ENCODE results near the gene KRT10.
A peak's percentile ranks its signal among the peaks of the same experiment; 100 is the strongest.
"Not testable (repeated sequence)": the region's sequence is repeated elsewhere in the genome, so short reads cannot be mapped to it uniquely, and the experiment has no call there.

The KRT10 gene

GRCh38 chr17:40833882-40834281, 11.5 kb upstream of the KRT10 start:
- DNase-seq (ENCODE audit: low read depth in 2 of 2) = no peak

DNA sequence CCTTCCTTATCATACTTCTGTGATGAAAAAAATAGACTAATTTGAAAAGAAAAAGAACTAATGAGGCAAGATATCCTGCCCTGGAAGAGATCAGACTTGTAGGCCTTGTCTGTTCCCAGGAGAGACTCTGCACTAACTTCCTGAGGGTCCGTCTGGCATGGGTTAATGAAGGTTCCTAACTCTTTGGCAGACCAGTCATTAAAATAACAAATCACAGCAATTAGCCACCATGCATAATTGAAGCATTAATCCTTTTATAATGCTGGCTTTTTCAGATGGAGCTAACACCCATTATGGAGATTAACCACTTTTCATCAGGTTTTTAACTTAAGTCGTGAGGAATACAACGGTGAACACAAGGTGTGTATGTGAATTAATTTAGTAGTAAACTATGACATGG, 10.4 kb upstream of the KRT10 start:
- DNase-seq (ENCODE audit: low read depth in 2 of 2) = no peak

DNA sequence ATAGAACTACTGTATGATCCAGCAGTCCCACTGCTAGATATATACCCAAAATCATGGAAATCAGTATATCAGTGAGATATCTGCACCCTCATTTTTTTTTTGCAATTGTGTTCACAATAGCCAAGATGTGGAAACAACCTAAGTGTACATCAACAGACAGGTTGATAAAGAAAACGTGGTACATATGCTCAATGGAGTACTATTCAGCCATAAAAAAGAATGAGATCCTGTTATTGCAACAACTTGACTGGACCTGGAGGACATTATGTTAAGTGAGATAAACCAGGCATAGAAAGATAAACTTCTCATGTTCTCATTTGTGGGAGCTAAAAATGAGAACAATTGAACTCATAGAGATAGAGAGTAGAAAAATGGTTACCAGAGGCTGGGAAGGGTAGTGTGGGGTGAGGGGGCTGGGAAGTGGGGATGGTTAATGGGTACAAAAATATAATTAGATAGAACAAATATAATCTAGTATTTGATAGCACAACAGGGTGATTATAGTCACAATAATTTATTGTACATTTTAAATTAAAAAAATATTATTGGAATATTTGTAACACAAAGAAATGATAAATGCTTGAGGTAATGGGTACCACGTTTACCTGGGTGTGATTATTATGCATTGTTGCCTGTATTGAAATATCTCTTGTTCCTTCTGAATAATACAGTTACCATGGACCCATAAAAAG, 7.8 kb upstream of the KRT10 start:
- DNase-seq (ENCODE audit: low read depth in 2 of 2) = no peak

- DNase-seq (ENCODE audit: low read depth in 2 of 2) = no peak
Observed at GRCh38 chr17:40828454-40829044, 6.1 kb upstream of the KRT10 start.

- DNase-seq (ENCODE audit: low read depth in 2 of 2) = no peak
Observed at GRCh38 chr17:40827746-40828453, 5.5 kb upstream of the KRT10 start.

- DNase-seq (ENCODE audit: low read depth in 2 of 2) = no peak
Observed at GRCh38 chr17:40825599-40825998, 3.2 kb upstream of the KRT10 start.

DNA sequence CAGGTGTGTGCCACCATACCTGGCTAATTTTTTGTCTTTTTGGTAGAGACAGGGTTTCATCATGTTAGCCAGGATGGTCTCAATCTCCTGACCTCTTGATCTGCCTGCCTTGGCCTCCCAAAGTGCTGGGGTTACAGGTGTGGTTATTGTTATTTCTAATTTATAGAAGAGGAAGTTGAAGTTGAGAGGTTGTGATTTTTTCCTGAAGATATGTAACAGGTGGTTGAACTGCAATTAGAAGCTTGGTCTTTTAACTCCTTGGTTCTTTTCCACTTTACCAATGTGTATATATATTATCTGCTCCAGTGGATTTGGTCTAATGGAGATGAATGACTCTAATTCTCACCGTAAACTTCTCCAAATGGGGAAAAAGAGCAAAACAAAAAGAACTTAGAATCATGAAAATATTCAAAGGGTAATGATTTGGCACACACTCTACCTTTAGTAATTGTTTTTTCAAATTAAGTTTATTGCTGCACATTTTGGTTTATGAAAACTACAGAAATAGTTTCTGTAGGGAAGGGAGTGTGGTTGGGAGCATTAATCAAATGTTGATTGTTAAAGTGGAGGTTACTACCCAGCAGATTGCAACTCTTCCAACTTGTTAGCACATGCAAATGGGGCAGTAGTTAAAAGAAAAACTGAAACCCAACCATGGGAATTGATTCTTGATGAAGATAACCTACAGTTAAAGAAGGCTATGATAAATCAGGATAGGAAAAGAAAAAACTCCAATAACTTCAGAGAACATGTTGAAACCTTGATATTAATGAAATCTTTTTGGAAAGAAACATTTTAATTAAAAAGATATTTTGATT, 1.8 kb upstream of the KRT10 start:
- DNase-seq (ENCODE audit: low read depth in 2 of 2) = no peak

DNA sequence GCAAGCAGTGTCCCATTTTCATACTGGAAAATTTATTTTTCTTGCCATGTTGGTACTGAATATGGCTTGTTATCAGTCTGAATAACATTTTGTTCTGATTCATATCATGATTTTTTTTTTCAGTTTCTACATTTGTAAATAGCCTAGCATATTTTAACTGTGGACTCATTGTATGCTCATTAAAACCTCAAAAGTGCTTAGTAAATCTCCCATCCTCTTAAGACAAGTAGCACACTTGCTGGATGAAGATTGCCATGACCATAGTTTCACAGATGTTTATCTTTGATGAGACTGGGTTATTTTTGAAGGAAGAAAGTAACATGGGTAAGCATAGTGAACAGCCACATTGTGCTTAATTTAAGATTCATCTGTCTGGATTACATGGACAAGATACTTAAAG, 878 bp downstream of the KRT10 start:
- DNase-seq (ENCODE audit: low read depth in 2 of 2) = no peak

DNA sequence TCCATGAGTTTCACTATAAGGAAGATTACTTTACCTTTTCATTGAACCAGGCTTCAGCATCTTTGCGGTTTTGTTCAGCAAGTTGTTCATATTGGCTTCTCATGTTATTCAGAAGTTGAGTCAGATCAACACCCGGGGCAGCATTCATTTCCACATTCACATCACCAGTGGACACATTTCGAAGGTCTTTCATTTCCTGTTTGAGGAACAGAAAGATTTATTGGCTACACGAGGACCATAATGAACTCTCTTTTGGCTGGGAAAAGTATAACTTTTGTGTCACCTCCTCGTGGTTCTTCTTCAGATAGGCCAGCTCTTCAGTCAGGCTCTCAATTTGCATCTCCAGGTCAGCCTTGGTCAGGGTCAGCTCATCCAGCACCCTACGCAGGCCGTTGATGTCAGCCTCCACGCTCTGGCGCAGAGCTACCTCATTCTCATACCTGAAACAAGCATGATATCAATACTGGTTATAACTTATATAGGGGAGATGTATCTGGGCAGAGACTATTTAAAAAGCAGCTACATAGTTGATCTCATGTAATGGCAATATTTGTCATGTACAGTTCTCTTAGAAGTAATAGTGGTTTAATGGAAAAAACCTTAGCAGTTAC, 2.1 kb downstream of the KRT10 start:
- DNase-seq (ENCODE audit: low read depth in 2 of 2) = no peak

GRCh38 chr17:40819528-40820125, 2.8 kb downstream of the KRT10 start:
- no peak for DNase-seq (ENCODE audit: low read depth in 2 of 2)

DNA sequence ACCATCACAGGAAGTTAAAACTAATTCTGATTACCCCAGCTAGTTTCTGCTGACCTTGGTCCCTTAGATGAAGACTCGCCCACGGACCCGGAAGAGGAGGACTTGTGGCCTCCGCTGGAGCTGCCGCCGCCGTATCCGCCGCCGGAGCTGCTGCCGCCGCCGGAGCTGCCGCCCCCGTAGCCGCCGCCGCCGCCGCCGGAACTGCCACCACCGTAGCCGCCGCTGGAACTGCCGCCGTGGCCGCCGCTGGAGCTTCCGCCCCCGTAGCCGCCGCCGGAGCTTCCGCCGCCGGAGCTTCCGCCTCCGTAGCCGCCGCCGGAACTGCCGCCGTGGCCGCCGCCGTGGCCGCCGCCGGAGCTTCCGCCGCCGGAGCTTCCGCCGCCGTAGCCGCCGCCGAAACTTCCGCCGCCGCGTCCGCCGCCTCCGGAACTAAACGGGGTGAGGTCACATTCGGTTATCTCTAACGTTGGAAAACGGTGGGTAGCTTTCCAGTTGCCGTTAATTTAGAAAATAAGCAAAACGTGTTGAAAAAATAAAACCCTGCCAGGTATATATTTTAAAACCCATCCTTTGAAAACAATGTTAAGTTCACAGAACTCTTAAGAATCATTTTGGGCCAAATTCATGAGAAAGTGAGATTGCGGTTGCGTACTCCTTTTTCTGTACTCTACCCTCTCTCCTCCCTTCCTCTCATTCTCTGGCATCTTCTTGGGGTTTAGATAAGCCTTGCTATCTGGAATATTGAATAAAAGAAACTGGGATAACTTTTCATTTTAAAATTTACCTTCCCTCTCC, 3.5 kb downstream of the KRT10 start:
- DNase-seq (ENCODE audit: low read depth in 2 of 2) = peak; percentile 75 to 78

GRCh38 chr17:40818343-40818732, 4.1 kb downstream of the KRT10 start:
- DNase-seq (ENCODE audit: low read depth in 2 of 2) = no peak

DNA sequence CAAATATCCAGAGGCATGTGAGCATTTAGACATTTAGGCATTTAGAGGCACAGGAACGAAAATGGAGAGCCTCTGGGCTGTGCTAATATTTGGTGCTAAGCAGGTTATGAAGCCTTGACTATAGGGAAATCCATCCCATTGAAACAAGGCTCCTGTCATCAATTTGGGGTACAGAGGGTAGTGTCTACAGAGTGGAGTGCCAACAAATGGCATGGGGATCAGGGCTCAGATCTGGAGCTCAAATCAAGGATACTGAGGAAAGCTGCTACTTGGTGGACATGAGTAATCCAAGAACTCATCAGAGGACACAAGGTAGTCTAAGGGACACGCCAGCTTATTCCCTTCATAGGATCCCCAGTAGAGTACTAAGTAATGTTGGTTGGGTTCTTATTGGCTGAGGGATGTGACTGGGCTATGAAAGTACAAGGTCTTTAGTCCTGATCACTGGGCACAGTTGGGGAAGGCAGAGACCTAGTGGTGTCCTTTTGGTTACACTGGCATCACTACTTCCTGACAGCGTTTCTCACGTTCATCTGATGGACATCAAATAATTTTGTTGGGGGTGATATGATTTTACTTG, 5.2 kb downstream of the KRT10 start:
- DNase-seq (ENCODE audit: low read depth in 2 of 2) = no peak

DNA sequence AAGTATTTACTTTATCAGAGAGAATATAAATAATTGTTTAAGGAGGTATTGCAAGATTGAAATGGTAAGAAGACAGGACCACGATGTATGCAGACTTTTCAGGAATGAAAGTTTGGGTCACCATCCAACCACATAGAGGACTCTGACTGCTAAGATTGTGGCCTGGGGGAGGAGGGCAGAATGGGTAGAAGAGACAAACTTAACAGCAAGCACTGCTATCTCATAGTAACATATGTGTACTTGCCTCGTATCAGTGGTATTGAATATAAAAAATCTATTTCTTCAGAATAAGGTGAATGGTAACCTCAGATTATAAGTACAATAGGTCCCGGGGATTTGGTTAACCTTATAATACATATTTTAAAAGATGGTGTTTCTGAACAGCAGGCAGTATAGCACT, 5.8 kb downstream of the KRT10 start:
- no peak for DNase-seq (ENCODE audit: low read depth in 2 of 2)

DNA sequence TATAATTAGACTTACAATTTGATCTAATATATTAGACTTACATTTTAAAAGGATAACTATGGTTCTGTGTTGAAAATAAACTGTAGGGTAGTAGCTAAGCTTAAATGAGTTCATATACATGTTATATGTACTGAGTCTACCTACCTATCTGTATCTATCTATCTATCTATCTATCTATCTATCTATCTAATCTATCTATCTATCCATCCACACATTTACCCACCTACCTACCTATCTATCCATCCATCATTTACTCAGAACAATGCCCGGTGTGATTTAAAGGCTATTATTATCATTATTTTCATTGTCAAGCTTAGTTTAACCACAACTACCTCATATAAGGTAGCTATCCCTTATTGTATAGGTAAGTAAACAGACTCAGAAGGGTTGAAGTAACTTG, 7.0 kb downstream of the KRT10 start:
- no peak for DNase-seq (ENCODE audit: low read depth in 2 of 2)

GRCh38 chr17:40814657-40815056, 7.8 kb downstream of the KRT10 start:
- DNase-seq (ENCODE audit: low read depth in 2 of 2) = not testable (repeated sequence)

DNA sequence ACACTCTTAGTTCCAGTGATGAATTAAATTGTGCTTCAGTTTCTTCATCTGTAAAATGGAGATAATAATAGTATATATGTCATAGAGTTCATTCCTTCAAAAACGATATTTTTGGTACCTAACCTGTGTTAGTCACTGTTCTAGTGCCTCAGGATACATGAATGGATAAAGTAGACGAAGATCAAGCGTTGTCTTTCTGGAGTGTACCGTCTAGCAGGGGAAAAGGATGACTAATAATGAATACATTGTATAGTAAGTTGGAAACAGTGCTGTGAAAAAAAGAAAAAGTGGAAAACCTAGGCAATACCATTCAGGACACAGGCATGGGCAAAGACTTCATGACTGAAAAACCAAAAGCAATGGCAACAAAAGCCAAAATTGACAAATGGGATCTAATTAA, 8.6 kb downstream of the KRT10 start:
- no peak for DNase-seq (ENCODE audit: low read depth in 2 of 2)

- DNase-seq (ENCODE audit: low read depth in 2 of 2) = no peak
Observed at GRCh38 chr17:40812639-40813038, 9.8 kb downstream of the KRT10 start.

GRCh38 chr17:40810494-40810893, 11.9 kb downstream of the KRT10 start:
- no peak for DNase-seq (ENCODE audit: low read depth in 2 of 2)

GRCh38 chr17:40809721-40810421, 12.5 kb downstream of the KRT10 start:
- no peak for DNase-seq (ENCODE audit: low read depth in 2 of 2)

All from activated CD4-positive, alpha-beta T cell treated with anti-CD3 and anti-CD28 coated beads for 24 hours (primary cell).